H1 (cell line): ENCODE data around the gene IL17RA. TPM values are rescaled to one million over a fixed set of nuclear protein-coding genes. Genes with fewer than 3 reads are reported as not detected.

Experiments
- CTCF ChIA-PET: fragments of 300-600 bp; sonication (Branson Sonifier 250); formaldehyde crosslinking; loops from one replicate; lab custom pipeline; 2021; ENCODE audit not compliant: partially characterized antibody; lab: Charles Lee
- POLR2A ChIA-PET: fragments of 300-600 bp; sonication (Branson Sonifier 250); formaldehyde crosslinking; loops from one replicate; lab custom pipeline; 2021; ENCODE audit warnings: inconsistent platforms; ENCODE audit not compliant: partially characterized antibody; lab: Charles Lee
- DNase-seq, 2 experiments: peaks; one replicate each; pipeline versions ENCODE4 v3.0.0 to v3.0.0-alpha.2; 2010 to 2022; ENCODE audit warnings: low spot score in 2 of 2, low read depth in 1 of 2, mixed read lengths in 1 of 2
- FAIRE-seq: peaks from 2 replicates; lab custom pipeline; 2011; peaks lifted over from hg19 to GRCh38; lab: Jason Lieb, UNC
- H2AFZ ChIP-seq: 2 replicates; pipeline ENCODE4 v1.8.1; 2012; ENCODE audit warnings: low read length, inconsistent platforms
- H2AK5ac ChIP-seq: 2 replicates; pipeline ENCODE4 v1.6.1; 2013; ENCODE audit warnings: low read depth, low read length
- H2BK120ac ChIP-seq: replicated peaks from 2 replicates; pipeline ENCODE3; 2013; ENCODE audit warnings: low read depth, low read length, inconsistent platforms
- H2BK12ac ChIP-seq: 2 replicates; pipeline ENCODE4 v1.6.1; 2013; ENCODE audit warnings: low read depth, low read length
- H2BK15ac ChIP-seq: 2 replicates; pipeline ENCODE4 v1.6.1; 2013; ENCODE audit warnings: low read length
- H2BK20ac ChIP-seq: 2 replicates; pipeline ENCODE4 v1.6.1; 2013; ENCODE audit warnings: low read length
- H2BK5ac ChIP-seq: 2 replicates; pipeline ENCODE4 v1.6.1; 2013; ENCODE audit warnings: low read depth, low read length
- H3K14ac ChIP-seq: 2 replicates; pipeline ENCODE4 v1.6.1; 2013; ENCODE audit warnings: inconsistent platforms; ENCODE audit not compliant: insufficient read length
- H3K18ac ChIP-seq: 2 replicates; pipeline ENCODE4 v1.6.1; 2013; ENCODE audit warnings: low read length; ENCODE audit errors: extremely low read depth
- H3K23ac ChIP-seq: 2 replicates; pipeline ENCODE4 v1.6.1; 2013; ENCODE audit warnings: inconsistent platforms; ENCODE audit not compliant: insufficient read length
- H3K23me2 ChIP-seq: 2 replicates; pipeline ENCODE4 v1.6.1; 2013; ENCODE audit warnings: low read depth, low read length
- H3K27ac ChIP-seq: 2 replicates; pipeline ENCODE4 v1.6.1; 2011; ENCODE audit warnings: low read depth, low read length, inconsistent platforms
- H3K27me3 ChIP-seq, 4 experiments: replicated peaks in 1 of 4; 1 replicate in 1 of 4; 2 replicates in 3 of 4; pipeline versions ENCODE4 v1.6.1 to v1.8.1; 2011 to 2013; ENCODE audit warnings: low read length in 3 of 4, mild to moderate bottlenecking in 3 of 4, inconsistent platforms in 2 of 4, mixed read lengths in 2 of 4, moderate library complexity in 1 of 4; ENCODE audit not compliant: control insufficient read depth in 3 of 4, insufficient read depth in 3 of 4; ENCODE audit errors: extremely low read depth in 1 of 4
- H3K36me3 ChIP-seq, 4 experiments: 2 replicates each; pipeline versions ENCODE4 v1.6.1 to v1.8.1; 2011 to 2013; ENCODE audit warnings: mild to moderate bottlenecking in 4 of 4, low read length in 3 of 4, moderate library complexity in 2 of 4, control low read depth in 1 of 4, inconsistent platforms in 1 of 4; ENCODE audit not compliant: insufficient read depth in 4 of 4, control insufficient read depth in 2 of 4
- H3K4ac ChIP-seq: replicated peaks from 2 replicates; pipeline ENCODE3; 2013; ENCODE audit warnings: low read length, low read depth, mixed read lengths, inconsistent platforms; ENCODE audit not compliant: insufficient read length
- H3K4me1 ChIP-seq, 4 experiments: replicated peaks in 1 of 4; 1 replicate in 1 of 4; 2 replicates in 3 of 4; pipeline versions ENCODE4 v1.6.1 to v1.8.1; 2011 to 2013; ENCODE audit warnings: low read length in 3 of 4, inconsistent platforms in 2 of 4, mixed read lengths in 1 of 4; ENCODE audit not compliant: insufficient read depth in 4 of 4, control insufficient read depth in 3 of 4
- H3K4me2 ChIP-seq, 2 experiments: 2 replicates each; pipeline versions ENCODE4 v1.6.1 to v1.8.1; 2011 to 2013; ENCODE audit warnings: low read depth in 2 of 2, low read length in 2 of 2, control low read depth in 1 of 2, inconsistent platforms in 1 of 2, mild to moderate bottlenecking in 1 of 2; ENCODE audit not compliant: insufficient read depth in 1 of 2
- H3K4me3 ChIP-seq, 4 experiments: fragments of 200-600, 300-600 bp in 1 of 4; sonication (generic), shearing (Covaris generic), sonication (Bioruptor Twin) in 1 of 4; 2 replicates each; pipeline versions ENCODE4 v1.5.1 to v1.8.1; 2011 to 2016; ENCODE audit warnings: low read length in 4 of 4, low read depth in 3 of 4, control low read depth in 2 of 4, inconsistent platforms in 2 of 4, mild to moderate bottlenecking in 2 of 4, mixed read lengths in 1 of 4, moderate library complexity in 1 of 4; ENCODE audit not compliant: insufficient read depth in 2 of 4; ENCODE audit errors: extremely low read depth in 1 of 4
- H3K56ac ChIP-seq: replicated peaks from 2 replicates; pipeline ENCODE3; 2013; ENCODE audit warnings: low read depth, mild to moderate bottlenecking, mixed read lengths, low read length, inconsistent platforms; ENCODE audit not compliant: insufficient read length
- H3K79me1 ChIP-seq: 2 replicates; pipeline ENCODE4 v1.6.1; 2013; ENCODE audit warnings: low read depth, low read length, control low read depth
- H3K79me2 ChIP-seq, 2 experiments: 2 replicates each; pipeline versions ENCODE4 v1.6.1 to v1.8.1; 2012 to 2013; ENCODE audit warnings: low read length in 2 of 2, mild to moderate bottlenecking in 2 of 2, inconsistent platforms in 1 of 2; ENCODE audit not compliant: insufficient read depth in 2 of 2, control insufficient read depth in 1 of 2
- H3K9ac ChIP-seq, 4 experiments: replicated peaks in 1 of 4; 1 replicate in 1 of 4; 2 replicates in 3 of 4; pipeline versions ENCODE4 v1.6.1 to v1.8.1; 2011 to 2013; ENCODE audit warnings: low read depth in 3 of 4, low read length in 3 of 4, control low read depth in 2 of 4, mild to moderate bottlenecking in 2 of 4, moderate library complexity in 2 of 4, inconsistent platforms in 1 of 4; ENCODE audit errors: extremely low read depth in 1 of 4
- H3K9me3 ChIP-seq, 2 experiments: 2 replicates each; pipeline versions ENCODE4 v1.6.1 to v1.8.1; 2012 to 2013; ENCODE audit warnings: mild to moderate bottlenecking in 2 of 2, moderate library complexity in 2 of 2, control low read depth in 1 of 2, inconsistent platforms in 1 of 2, low read depth in 1 of 2, low read length in 1 of 2, mixed read lengths in 1 of 2; ENCODE audit not compliant: insufficient read depth in 2 of 2
- H4K20me1 ChIP-seq, 2 experiments: replicated peaks in 1 of 2; 2 replicates each; pipeline versions ENCODE3 to v1.8.1; 2011 to 2013; ENCODE audit warnings: inconsistent platforms in 2 of 2, low read length in 2 of 2, mild to moderate bottlenecking in 1 of 2; ENCODE audit not compliant: insufficient read depth in 2 of 2, control insufficient read depth in 1 of 2
- H4K5ac ChIP-seq: 2 replicates; pipeline ENCODE4 v1.6.1; 2013; ENCODE audit warnings: low read length, low read depth, mixed read lengths, inconsistent platforms; ENCODE audit not compliant: insufficient read length
- H4K8ac ChIP-seq: 2 replicates; pipeline ENCODE4 v1.8.0; 2013; ENCODE audit warnings: mild to moderate bottlenecking, moderate library complexity, low read length, inconsistent platforms; ENCODE audit not compliant: insufficient read depth; ENCODE audit errors: extremely low read depth
- H4K91ac ChIP-seq: replicated peaks from 2 replicates; pipeline ENCODE3; 2013; ENCODE audit warnings: low read length, mixed read lengths, inconsistent platforms; ENCODE audit not compliant: insufficient read length
- CEBPB ChIP-seq: IDR thresholded peaks from 2 replicates; pipeline ENCODE4 v1.6.1; 2012; ENCODE audit warnings: low read depth, low read length
- RBBP5 ChIP-seq: IDR thresholded peaks from 2 replicates; pipeline ENCODE4 v1.7.1; 2012; ENCODE audit warnings: low read depth, mild to moderate bottlenecking, inconsistent platforms, low read length, moderate library complexity, borderline replicate concordance
- WGBS, 2 experiments: shearing (Covaris generic) in 1 of 2; methylation state at CpG; one replicate each; pipeline versions ENCODE4 v1.1.6 to v1.1.7; 2013 to 2015; ENCODE audit warnings: low lambda C conversion rate in 2 of 2, mixed read lengths in 2 of 2, inconsistent platforms in 1 of 2, low coverage in 1 of 2, missing lambda C conversion rate in 1 of 2; ENCODE audit not compliant: insufficient replicate concordance in 2 of 2, insufficient coverage in 1 of 2, insufficient read length in 1 of 2; ENCODE audit errors: extremely low coverage in 1 of 2, missing lambda C conversion rate in 1 of 2; 5-methylcytosine and 5-hydroxymethylcytosine counted together
- polyA plus RNA-seq, 7 experiments: library from polyadenylated mRNA; depleted of rRNA in 3 of 7; stranded (reverse) in 5 of 7; unstranded in 2 of 7; fragments of >200 nt in 5 of 7; fragments of 200-250 nt in 2 of 7; gene quantifications; 1 replicate in 5 of 7; 2 replicates in 1 of 7; 4 replicates in 1 of 7; pipeline versions ENCODE4 v1.2.1 to v1.2.3, GENCODE V29; 2011 to 2013; ENCODE audit warnings: missing spikeins in 2 of 7, mixed read lengths in 2 of 7
- total RNA-seq: library from RNA; stranded (reverse); fragmentation: NEBNext Ultra II Directional; extraction: Animal tissue kit (Norgen Biotek cat#: 25700); gene quantifications from 2 replicates; pipeline ENCODE4 v1.2.1, GENCODE V29; 2021

The IL17RA gene
- total and polyA plus RNA-seq, 2 of the 8 experiments (the other 6 are each of a cell fraction or from before 2014, with no cell fraction given), result 5.6 to 9.9 TPM

DNA sequence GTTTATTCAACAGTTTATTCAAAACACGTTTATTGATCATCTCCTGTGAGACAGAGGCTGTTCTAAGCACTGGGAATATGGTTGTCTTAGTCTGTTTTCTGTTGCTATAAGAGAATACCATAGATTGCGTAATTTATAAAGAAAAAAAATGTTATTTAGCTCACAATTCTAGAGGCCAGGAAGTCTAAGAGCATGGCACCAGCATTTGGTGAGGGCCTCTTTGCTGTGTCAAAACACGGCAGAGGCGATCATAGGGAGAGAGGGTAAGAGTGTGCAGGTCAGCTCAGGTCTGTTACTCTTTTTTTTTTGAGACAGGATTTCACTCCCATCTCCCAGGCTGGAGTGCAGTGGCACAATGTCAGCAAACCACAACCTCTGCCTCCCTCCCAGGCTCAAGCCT lies 5.2 kb upstream of the IL17RA start:
- FAIRE-seq, result no peak
- WGBS, 2 experiments, result 85% methylated on average over 4 of the region's 4 CpGs; no CpG with 5 or more reads in 1 of the 2 experiments
- POLR2A ChIA-PET, result interaction anchor here (0.9 kb wide), 1 partner anchor 22 kb away, joined by 4 read pairs; no protein-coding TSS in a partner anchor

More for the DNA sequence above, 5.2 kb upstream of the IL17RA start:
- no peak overlapping the region for H3K4me3 ChIP-seq
- H2BK15ac ChIP-seq, result no peak overlapping the region
- no peak overlapping the region; the same call in 1 of the 2 replicates for H3K27ac ChIP-seq
- H3K27me3 ChIP-seq, result peaks cover 0 to 5% (median 0%) of the 10 kb centered on the region in 4 experiments; a peak in 3 of 7 replicates
- peak overlapping the region; percentile 88 for H4K91ac ChIP-seq
- no peak overlapping the region for H2AFZ ChIP-seq
- no peak overlapping the region for H3K56ac ChIP-seq
- H3K79me2 ChIP-seq, result no peaks in the 10 kb centered on the region
- CTCF ChIA-PET, result interaction anchor here (0.6 to 1.6 kb wide), 6 partner anchors 14 to 419 kb away, joined by 3 to 9 read pairs (median 4); no protein-coding TSS in a partner anchor
- no peaks in the 10 kb centered on the region for H4K20me1 ChIP-seq
- no peaks in the 10 kb centered on the region; a peak in 1 of 7 replicates for H3K4me1 ChIP-seq
- no peak overlapping the region; the same call in 1 of the 2 replicates for H4K8ac ChIP-seq
- H3K18ac ChIP-seq, result no peak overlapping the region
- H2BK5ac ChIP-seq, result no peak overlapping the region
- no peak overlapping the region for H2BK20ac ChIP-seq
- no peak for DNase-seq
- no peak overlapping the region for H4K5ac ChIP-seq
- no peak overlapping the region for H2BK12ac ChIP-seq
- no peak overlapping the region for H3K4ac ChIP-seq
- H3K9ac ChIP-seq, result no peak overlapping the region
- H3K4me2 ChIP-seq, result no peak overlapping the region
- H3K14ac ChIP-seq, result no peak overlapping the region
- no peaks in the 10 kb centered on the region for H3K36me3 ChIP-seq
- no peak overlapping the region for H2AK5ac ChIP-seq
- H3K79me1 ChIP-seq, result no peaks in the 10 kb centered on the region
- no peak overlapping the region for H2BK120ac ChIP-seq
- TF ChIP-seq CEBPB (peak; percentile 73; the same call in 1 of the 2 replicates), RBBP5 (no peak)
- TF ChIP-seq, all 59 proteins: peak for 1
- Histone ChIP-seq H3K9me3 (no peaks in the 10 kb centered on the region), H3K23me2 (peaks cover 2% of the 10 kb centered on the region; the same call in 1 of the 2 replicates), H3K23ac (no peak overlapping the region)
